ENCODE results near the gene CDA. TPM values are rescaled to one million over a fixed set of nuclear protein-coding genes. Genes with fewer than 3 reads are reported as not detected.

The CDA gene
- total RNA-seq, 1 donor from 2014 or later: not detected

DNA sequence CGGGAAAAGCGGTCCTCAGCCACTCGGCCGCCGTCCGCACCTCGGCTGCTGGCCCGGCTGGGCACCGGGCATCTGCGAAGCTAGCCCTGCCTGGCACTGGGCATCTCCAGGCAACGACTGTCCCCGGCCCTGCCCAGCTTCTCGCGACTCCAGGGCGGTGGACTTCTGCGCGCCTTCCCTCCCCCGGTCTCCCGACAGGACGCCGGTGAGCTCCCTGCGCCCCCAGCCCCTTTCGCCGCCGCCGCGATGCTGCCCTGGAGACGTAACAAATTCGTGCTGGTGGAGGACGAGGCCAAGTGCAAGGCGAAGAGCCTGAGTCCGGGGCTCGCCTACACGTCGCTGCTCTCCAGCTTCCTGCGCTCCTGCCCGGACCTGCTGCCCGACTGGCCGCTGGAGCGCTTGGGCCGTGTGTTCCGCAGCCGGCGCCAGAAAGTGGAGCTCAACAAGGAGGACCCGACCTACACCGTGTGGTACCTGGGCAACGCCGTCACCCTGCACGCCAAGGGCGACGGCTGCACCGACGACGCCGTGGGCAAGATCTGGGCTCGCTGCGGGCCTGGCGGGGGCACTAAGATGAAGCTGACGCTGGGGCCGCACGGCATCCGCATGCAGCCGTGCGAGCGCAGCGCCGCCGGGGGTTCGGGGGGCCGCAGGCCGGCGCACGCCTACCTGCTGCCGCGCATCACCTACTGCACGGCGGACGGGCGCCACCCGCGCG, 36.0 kb upstream of the CDA start:
- Mint-ChIP-seq H3K27me3 (peaks cover 28% of the 10 kb centered on the region), H3K9me3 (no peaks in the 10 kb centered on the region), H3K27ac (no peak overlapping the region), H3K36me3 (ENCODE audit: low read depth) (no peaks in the 10 kb centered on the region), H3K4me1 (peaks cover 8% of the 10 kb centered on the region), H3K4me3 (no peak overlapping the region)
- ATAC-seq (ENCODE audit: low read depth): no peak
- TF ChIP-seq, protein P1, sequence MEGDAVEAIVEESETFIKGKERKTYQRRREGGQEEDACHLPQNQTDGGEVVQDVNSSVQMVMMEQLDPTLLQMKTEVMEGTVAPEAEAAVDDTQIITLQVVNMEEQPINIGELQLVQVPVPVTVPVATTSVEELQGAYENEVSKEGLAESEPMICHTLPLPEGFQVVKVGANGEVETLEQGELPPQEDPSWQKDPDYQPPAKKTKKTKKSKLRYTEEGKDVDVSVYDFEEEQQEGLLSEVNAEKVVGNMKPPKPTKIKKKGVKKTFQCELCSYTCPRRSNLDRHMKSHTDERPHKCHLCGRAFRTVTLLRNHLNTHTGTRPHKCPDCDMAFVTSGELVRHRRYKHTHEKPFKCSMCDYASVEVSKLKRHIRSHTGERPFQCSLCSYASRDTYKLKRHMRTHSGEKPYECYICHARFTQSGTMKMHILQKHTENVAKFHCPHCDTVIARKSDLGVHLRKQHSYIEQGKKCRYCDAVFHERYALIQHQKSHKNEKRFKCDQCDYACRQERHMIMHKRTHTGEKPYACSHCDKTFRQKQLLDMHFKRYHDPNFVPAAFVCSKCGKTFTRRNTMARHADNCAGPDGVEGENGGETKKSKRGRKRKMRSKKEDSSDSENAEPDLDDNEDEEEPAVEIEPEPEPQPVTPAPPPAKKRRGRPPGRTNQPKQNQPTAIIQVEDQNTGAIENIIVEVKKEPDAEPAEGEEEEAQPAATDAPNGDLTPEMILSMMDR (IDR thresholded peaks at IDR 0.05): no peak
- ChIA-PET POLR2A (no interaction called here), CTCF (no interaction called here)
- intact Hi-C loops (cut with micrococcal nuclease): no loop called here
- no peak for DNase-seq

DNA sequence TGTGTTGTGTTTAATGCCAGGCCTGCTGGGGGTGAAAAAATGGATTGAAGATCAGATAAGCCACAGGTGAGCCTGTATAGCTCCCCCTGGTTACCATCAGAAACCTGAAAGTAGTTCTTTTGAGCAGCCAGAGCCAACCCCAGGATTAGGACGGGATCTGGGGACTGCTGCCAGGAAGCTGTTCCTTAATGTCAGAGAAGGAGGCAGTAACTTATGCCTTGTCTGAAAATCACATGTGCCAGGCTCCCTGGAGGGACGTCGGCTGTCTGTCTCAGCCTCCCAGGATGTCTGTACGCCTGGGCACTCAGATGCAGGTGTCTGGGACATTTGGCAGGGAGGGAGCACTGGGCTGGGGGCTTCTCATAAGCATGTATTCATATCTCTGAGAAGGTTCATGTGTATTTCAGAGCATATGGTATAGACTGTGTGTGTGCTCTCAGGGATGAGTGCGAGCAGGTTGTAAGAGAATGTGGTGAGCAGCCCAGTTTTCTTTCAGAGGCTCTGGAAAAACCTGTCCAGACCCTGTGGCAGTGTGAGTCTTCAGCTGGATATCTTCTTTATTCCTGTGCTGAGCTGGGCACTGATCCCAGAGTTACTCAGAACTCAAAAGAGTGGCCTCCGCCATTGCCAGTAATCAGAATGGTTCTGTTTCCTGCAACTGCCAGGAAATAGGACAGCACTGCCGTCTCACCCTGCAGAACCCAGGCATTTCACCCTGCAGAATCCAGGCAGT, 33.7 kb upstream of the CDA start:
- peaks cover 29% of the 10 kb centered on the region for H3K27me3 Mint-ChIP-seq
- no peak overlapping the region for H3K4me3 Mint-ChIP-seq
- intact Hi-C loops (cut with micrococcal nuclease): no loop called here
- no peaks in the 10 kb centered on the region for H3K9me3 Mint-ChIP-seq
- POLR2A ChIA-PET: no interaction called here
- CTCF ChIA-PET: no interaction called here
- ATAC-seq (ENCODE audit: low read depth) (no peak), DNase-seq (no peak)
- no peaks in the 10 kb centered on the region for H3K36me3 Mint-ChIP-seq (ENCODE audit: low read depth)
- TF ChIP-seq, protein P1 (IDR thresholded peaks at IDR 0.05): no peak
- peaks cover 8% of the 10 kb centered on the region for H3K4me1 Mint-ChIP-seq
- no peak overlapping the region for H3K27ac Mint-ChIP-seq

DNA sequence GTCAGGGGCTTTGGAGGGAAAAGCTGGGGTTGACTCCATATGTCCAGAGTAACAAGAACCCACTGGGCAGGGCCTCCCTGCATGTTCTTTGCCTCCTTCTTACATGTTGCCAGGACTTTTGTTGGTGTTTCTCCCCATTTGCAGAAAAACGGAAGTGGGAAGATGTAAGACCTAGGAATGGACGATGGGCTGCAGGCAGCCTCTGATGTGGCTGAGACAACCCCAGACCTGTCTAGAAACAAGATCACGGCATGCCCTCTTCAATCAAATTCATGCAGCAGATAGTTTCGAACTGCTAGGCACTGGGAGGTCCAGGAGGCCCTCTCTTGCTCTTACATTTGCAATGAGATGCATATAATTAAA, 33.2 kb upstream of the CDA start:
- Mint-ChIP-seq H3K27ac (no peak overlapping the region), H3K36me3 (ENCODE audit: low read depth) (no peaks in the 10 kb centered on the region), H3K4me1 (peaks cover 8% of the 10 kb centered on the region), H3K4me3 (no peak overlapping the region), H3K9me3 (no peaks in the 10 kb centered on the region), H3K27me3 (peaks cover 31% of the 10 kb centered on the region)
- ATAC-seq (ENCODE audit: low read depth) (no peak), DNase-seq (no peak)
- CTCF ChIA-PET: no interaction called here
- POLR2A ChIA-PET: no interaction called here
- intact Hi-C loops (cut with micrococcal nuclease): no loop called here
- TF ChIP-seq, protein P1 (IDR thresholded peaks at IDR 0.05): no peak

DNA sequence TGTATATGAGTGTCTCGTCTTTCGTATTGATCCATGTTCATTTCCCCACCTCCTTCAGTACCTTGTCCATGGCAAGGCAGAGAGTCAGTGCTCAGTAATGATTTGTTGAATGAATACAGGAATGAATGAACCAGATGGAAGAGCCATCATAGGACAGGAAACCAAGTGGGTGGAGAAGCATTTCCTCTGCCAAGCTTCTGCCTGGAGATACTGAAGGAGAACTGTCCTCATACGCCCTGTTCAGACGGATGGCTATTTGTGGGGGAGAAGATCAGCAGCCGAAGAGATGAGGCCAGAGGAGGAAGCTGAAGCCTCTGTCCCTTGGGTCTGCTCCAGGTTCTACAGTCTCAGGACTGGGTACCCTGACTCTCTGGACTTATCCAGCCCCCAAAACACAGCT, 30.7 kb upstream of the CDA start:
- no peak overlapping the region for H3K27ac Mint-ChIP-seq
- no peaks in the 10 kb centered on the region for H3K36me3 Mint-ChIP-seq (ENCODE audit: low read depth)
- CTCF ChIA-PET: no interaction called here
- H3K4me3 Mint-ChIP-seq: no peak overlapping the region
- no peaks in the 10 kb centered on the region for H3K9me3 Mint-ChIP-seq
- DNase-seq: no peak
- no peak for ATAC-seq (ENCODE audit: low read depth)
- intact Hi-C loops (cut with micrococcal nuclease): no loop called here
- TF ChIP-seq, protein P1 (IDR thresholded peaks at IDR 0.05): no peak
- H3K4me1 Mint-ChIP-seq: peaks cover 3% of the 10 kb centered on the region
- peaks cover 36% of the 10 kb centered on the region for H3K27me3 Mint-ChIP-seq
- POLR2A ChIA-PET: no interaction called here

DNA sequence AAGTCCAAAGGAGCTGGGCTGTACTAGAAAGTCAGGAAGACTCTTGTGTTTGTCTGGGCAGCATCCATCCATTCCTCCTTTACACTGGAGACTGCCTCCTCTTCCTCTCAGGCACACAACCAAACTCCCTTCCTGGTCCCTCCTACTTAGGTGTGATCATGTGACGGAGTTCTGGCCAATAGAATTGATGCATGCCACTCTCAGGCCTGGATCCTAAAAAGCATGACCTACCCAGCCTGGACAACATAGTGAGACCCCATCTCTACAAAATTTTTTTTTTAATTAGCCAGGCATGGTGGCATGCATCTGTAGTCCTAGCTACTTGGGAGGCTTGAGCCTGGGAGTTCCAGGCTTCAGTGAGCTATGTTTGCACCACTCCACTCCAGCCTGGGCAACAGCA, 27.9 kb upstream of the CDA start:
- CTCF ChIA-PET: no interaction called here
- POLR2A ChIA-PET: no interaction called here
- Mint-ChIP-seq H3K4me1 (no peaks in the 10 kb centered on the region), H3K9me3 (no peaks in the 10 kb centered on the region), H3K36me3 (ENCODE audit: low read depth) (no peaks in the 10 kb centered on the region), H3K4me3 (no peak overlapping the region), H3K27ac (no peak overlapping the region), H3K27me3 (peaks cover 28% of the 10 kb centered on the region)
- no peak for DNase-seq
- no peak for ATAC-seq (ENCODE audit: low read depth)
- TF ChIP-seq, protein P1 (IDR thresholded peaks at IDR 0.05): no peak
- intact Hi-C loops (cut with micrococcal nuclease): no loop called here

Measured in activated B cell treated with CpG ODN at 0.5 μM for 24 hours (primary cell).